NB4 (cell line): ENCODE measurements around the gene OR2T5.
"Not testable (repeated sequence)": the region's sequence is repeated elsewhere in the genome, so short reads cannot be mapped to it uniquely, and the experiment has no call there.

Source experiments
- DNase-seq: peaks from one replicate; pipeline ENCODE4 v3.0.0; 2010; ENCODE audit warnings: low read depth
- H3K4me3 ChIP-seq: one replicate; pipeline ENCODE4 v1.5.1; 2011; ENCODE audit warnings: mild to moderate bottlenecking, low read depth, low read length, moderate library complexity
- CTCF ChIP-seq: IDR thresholded peaks from one replicate; pipeline ENCODE4 v1.5.1; 2012; ENCODE audit warnings: low read depth, low read length
- MAX ChIP-seq: IDR thresholded peaks from 2 replicates; pipeline ENCODE4 v1.6.1; 2011; ENCODE audit warnings: low read depth, low read length
- MYC ChIP-seq: IDR thresholded peaks from 2 replicates; pipeline ENCODE4 v1.6.1; 2011; ENCODE audit warnings: low read depth, low read length
- POLR2A ChIP-seq: IDR thresholded peaks from 2 replicates; pipeline ENCODE4 v1.6.1; 2011; ENCODE audit warnings: mild to moderate bottlenecking; ENCODE audit not compliant: insufficient read length; ENCODE audit errors: extremely low read depth

The OR2T5 gene

GRCh38 chr1:248488289-248488688 is at the start of gene OR2T5:
OR2T5 (plus strand) TSS chr1:248488589; CDS start chr1:248488589, 0 bp downstream.
- not testable (repeated sequence) for H3K4me3 ChIP-seq, DNase-seq

- H3K4me3 ChIP-seq, DNase-seq: not testable (repeated sequence)
Measured at GRCh38 chr1:248438668-248439067, 49.7 kb upstream of the OR2T5 start.

- H3K4me3 ChIP-seq, DNase-seq: not testable (repeated sequence)
Measured at GRCh38 chr1:248439283-248439682, 49.1 kb upstream of the OR2T5 start.

GRCh38 chr1:248442500-248443277 is 45.7 kb upstream of the OR2T5 start:
- H3K4me3 ChIP-seq, result not testable (repeated sequence)

GRCh38 chr1:248444603-248445002 is 43.8 kb upstream of the OR2T5 start:
- H3K4me3 ChIP-seq, DNase-seq: not testable (repeated sequence)

More at GRCh38 chr1:248442500-248443277, 45.7 kb upstream of the OR2T5 start:
- DNase-seq, result not testable (repeated sequence)

- H3K4me3 ChIP-seq, result not testable (repeated sequence)
Measured at GRCh38 chr1:248445399-248445798, 43.0 kb upstream of the OR2T5 start, which contains the start of gene OR2T2. OR2T2 (plus strand) TSS chr1:248445637; CDS start chr1:248452798, 7,161 bp downstream.

GRCh38 chr1:248448409-248449074 is 39.8 kb upstream of the OR2T5 start:
- H3K4me3 ChIP-seq, result not testable (repeated sequence)

More at GRCh38 chr1:248445399-248445798, 43.0 kb upstream of the OR2T5 start, which contains the start of gene OR2T2:
- DNase-seq, result not testable (repeated sequence)

GRCh38 chr1:248449821-248450465 is 38.4 kb upstream of the OR2T5 start:
- DNase-seq, H3K4me3 ChIP-seq: not testable (repeated sequence)

More at GRCh38 chr1:248448409-248449074, 39.8 kb upstream of the OR2T5 start:
- DNase-seq, result not testable (repeated sequence)

GRCh38 chr1:248450466-248451145 is 37.8 kb upstream of the OR2T5 start:
- not testable (repeated sequence) for H3K4me3 ChIP-seq

GRCh38 chr1:248453619-248454018 is 34.8 kb upstream of the OR2T5 start:
- not testable (repeated sequence) for H3K4me3 ChIP-seq, DNase-seq

More at GRCh38 chr1:248450466-248451145, 37.8 kb upstream of the OR2T5 start:
- not testable (repeated sequence) for DNase-seq

GRCh38 chr1:248455045-248455444 is 33.3 kb upstream of the OR2T5 start:
- H3K4me3 ChIP-seq, DNase-seq: not testable (repeated sequence)

GRCh38 chr1:248456635-248457034 is 31.8 kb upstream of the OR2T5 start:
- DNase-seq, H3K4me3 ChIP-seq: not testable (repeated sequence)

- DNase-seq, H3K4me3 ChIP-seq: not testable (repeated sequence)
Measured at GRCh38 chr1:248459117-248459516, 29.3 kb upstream of the OR2T5 start.

GRCh38 chr1:248471154-248471553 is 17.2 kb upstream of the OR2T5 start:
- DNase-seq, result no peak
- TF ChIP-seq MAX, result no peak
- no peak for TF ChIP-seq CTCF
- TF ChIP-seq POLR2A, result no peak
- no peak for TF ChIP-seq MYC
- H3K4me3 ChIP-seq, result no peak overlapping the region

- not testable (repeated sequence) for DNase-seq, H3K4me3 ChIP-seq
Measured at GRCh38 chr1:248472111-248472510, 16.3 kb upstream of the OR2T5 start.

GRCh38 chr1:248473051-248473450 is 15.3 kb upstream of the OR2T5 start, which contains the start of gene OR2T3:
OR2T3 (plus strand) TSS chr1:248473351; CDS start chr1:248473351, 0 bp downstream.
- H3K4me3 ChIP-seq, DNase-seq: not testable (repeated sequence)
